Right lobe of liver (tissue), 6 donors: ENCODE measurements around the gene NUDT4. TPM values are rescaled to one million over a fixed set of nuclear protein-coding genes. Genes with fewer than 3 reads are reported as not detected.

ENCODE experiments used
- ATAC-seq, 4 donors: fragments of 200-7000 bp; cut with Tn5 transposase; one replicate each; pipeline ENCODE4 v1.9.1; 2020; ENCODE audit warnings: mild to moderate bottlenecking in 4 of 4, moderate library complexity in 4 of 4
- DNase-seq, 3 donors: peaks; one replicate each; pipeline ENCODE4 v3.0.0-alpha.2; 2020
- H3K27ac ChIP-seq, 3 donors: fragments of 200-600 bp; one replicate each; pipeline ENCODE4 v1.8.0; 2022
- H3K27me3 ChIP-seq, 2 donors: fragments of 200-600 bp; one replicate each; pipeline ENCODE4 v1.8.0; 2022
- H3K36me3 ChIP-seq, 4 donors: fragments of 200-600 bp; sonication (generic) in 1 of 4; one replicate each; pipeline versions ENCODE4 v1.5.1 to v1.8.0; 2017 to 2022; ENCODE audit warnings: control low read depth in 1 of 4
- H3K4me1 ChIP-seq, 4 donors: fragments of 200-600 bp; sonication (generic) in 1 of 4; one replicate each; pipeline versions ENCODE4 v1.5.1 to v1.8.0; 2017 to 2022; ENCODE audit warnings: control low read depth in 1 of 4
- H3K4me3 ChIP-seq, 3 donors: fragments of 200-600 bp; one replicate each; pipeline ENCODE4 v1.8.0; 2022
- H3K9me3 ChIP-seq, 4 donors: fragments of 200-600 bp; sonication (generic) in 1 of 4; one replicate each; pipeline versions ENCODE4 v1.5.1 to v1.8.0; 2017 to 2022; ENCODE audit warnings: control low read depth in 1 of 4
- CTCF ChIP-seq, 4 donors: fragments of 200-600 bp in 3 of 4; fragments of 450-650 bp in 1 of 4; IDR thresholded peaks; one replicate each; pipeline versions ENCODE4 v1.5.1 to v1.8.0; 2016 to 2022; ENCODE audit warnings: antibody characterized with exemption in 4 of 4, mild to moderate bottlenecking in 2 of 4
- POLR2A ChIP-seq: fragments of 450-650 bp; IDR thresholded peaks from one replicate; pipeline ENCODE4 v1.6.1; 2017; ENCODE audit warnings: antibody characterized with exemption, mild to moderate bottlenecking
- WGBS: methylation state at CpG from one replicate; pipeline ENCODE4 v1.1.6; 2018; ENCODE audit warnings: low coverage, low lambda C conversion rate; ENCODE audit not compliant: insufficient coverage; ENCODE audit errors: missing lambda C conversion rate; 5-methylcytosine and 5-hydroxymethylcytosine counted together
- intact Hi-C, 2 donors: fragments of 100-400 bp; cut with DNase I; formaldehyde crosslinking; loops; one replicate each; pipeline versions ENCODE4 v1.11.2 to v1.14.1; 2022
- total RNA-seq, 6 experiments: library from RNA; depleted of rRNA in 2 of 6; stranded (reverse); fragments of >200 nt in 2 of 6; fragmentation: NEBNext Ultra II Directional in 3 of 6; extraction: Animal tissue kit (Norgen Biotek cat#: 25700) in 3 of 6; gene quantifications; one replicate each; pipeline versions ENCODE4 v1.1.0 to v1.2.4, GENCODE V29; 2016 to 2023
- donor health status: DM: no; HTN: yes; CAD: no.
- donor health status: DM: no; HTN: no; CAD: no.
- donor health status: DM: no; HTN: no; CAD: no.
- donor health status: DM: no; HTN: yes; CAD: no.
- donor health status: DM: no; HTN: yes; CAD: no.

The NUDT4 gene
- total RNA-seq, 6 experiments from 2014 or later, result 13.1 to 23.1 (median 20.3) TPM

GRCh38 chr12:93442411-93443340, 65.0 kb downstream of the NUDT4 start:
- DNase-seq, result no peak
- intact Hi-C loops, result no loop called here
- peak in 2 of 4 donors; percentile 1 for ATAC-seq
- no peak for TF ChIP-seq CTCF (IDR thresholded peaks at IDR 0.05)
- TF ChIP-seq POLR2A, result no peak
- Histone ChIP-seq H3K4me3 (peak overlapping the region; percentile 93 to 97 (median 93)), H3K27me3 (no peaks in the 10 kb centered on the region), H3K4me1 (peaks cover 0 to 13% (median 6%) of the 10 kb centered on the region in 4 donors), H3K9me3 (no peaks in the 10 kb centered on the region), H3K36me3 (no peaks in the 10 kb centered on the region), H3K27ac (peak overlapping the region; percentile 66 to 87 (median 77))
- WGBS, result 10% methylated on average over 19 of the region's 19 CpGs

- Histone ChIP-seq H3K27me3 (no peaks in the 10 kb centered on the region), H3K27ac (no peak overlapping the region), H3K36me3 (no peaks in the 10 kb centered on the region), H3K9me3 (no peaks in the 10 kb centered on the region), H3K4me3 (no peak overlapping the region), H3K4me1 (peaks cover 0 to 13% (median 6%) of the 10 kb centered on the region in 4 donors)
- WGBS, result no CpG with 5 or more reads among the region's 4 CpGs
- intact Hi-C loops, result no loop called here
- no peak for ATAC-seq
- no peak for DNase-seq
- TF ChIP-seq CTCF (IDR thresholded peaks at IDR 0.05), result no peak
- no peak for TF ChIP-seq POLR2A
These were observed 65.9 kb downstream of the NUDT4 start for GRCh38 chr12:93443576-93443975.

DNA sequence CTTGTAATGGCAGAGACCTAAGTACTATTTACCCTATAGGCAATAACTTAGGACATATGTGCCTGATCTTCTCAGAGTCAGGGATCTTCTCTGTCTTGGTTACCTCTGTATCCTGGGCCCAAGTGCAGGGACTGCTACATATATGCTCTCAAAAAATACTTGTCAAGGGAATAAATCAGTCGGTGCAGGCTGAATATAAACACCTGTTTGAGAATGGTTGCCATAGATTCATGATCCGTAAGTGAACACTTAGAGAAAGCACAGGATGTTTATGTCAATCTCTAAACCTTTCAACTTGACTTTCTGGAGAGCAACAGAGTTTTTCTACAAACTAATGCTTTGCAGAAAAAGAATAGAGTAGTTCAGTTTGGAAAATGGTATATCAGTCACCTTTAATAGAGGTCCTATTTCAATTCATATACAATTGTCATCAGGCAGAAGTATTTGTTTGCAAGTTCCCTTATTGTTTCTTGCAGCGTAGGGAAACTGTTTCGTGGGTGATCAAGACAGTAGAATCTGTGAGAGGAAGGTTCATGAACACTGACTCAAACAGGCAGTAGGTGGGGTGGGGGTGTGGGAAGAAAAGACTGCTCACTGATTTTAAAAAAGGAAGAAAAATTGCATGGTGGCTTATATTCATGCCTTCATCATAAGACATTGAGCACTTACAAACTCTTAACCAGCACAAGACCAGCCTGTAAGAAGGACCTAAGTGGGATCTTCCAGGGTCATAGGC, 70.0 kb downstream of the NUDT4 start:
- no peak for DNase-seq
- WGBS, result 65% methylated on average over 4 of the region's 4 CpGs
- Histone ChIP-seq H3K27ac (no peak overlapping the region), H3K4me3 (no peak overlapping the region), H3K4me1 (no peaks in the 10 kb centered on the region), H3K9me3 (no peaks in the 10 kb centered on the region), H3K36me3 (no peaks in the 10 kb centered on the region), H3K27me3 (no peaks in the 10 kb centered on the region)
- intact Hi-C loops, result no loop called here
- no peak for ATAC-seq
- no peak for TF ChIP-seq CTCF (IDR thresholded peaks at IDR 0.05)
- TF ChIP-seq POLR2A, result no peak

DNA sequence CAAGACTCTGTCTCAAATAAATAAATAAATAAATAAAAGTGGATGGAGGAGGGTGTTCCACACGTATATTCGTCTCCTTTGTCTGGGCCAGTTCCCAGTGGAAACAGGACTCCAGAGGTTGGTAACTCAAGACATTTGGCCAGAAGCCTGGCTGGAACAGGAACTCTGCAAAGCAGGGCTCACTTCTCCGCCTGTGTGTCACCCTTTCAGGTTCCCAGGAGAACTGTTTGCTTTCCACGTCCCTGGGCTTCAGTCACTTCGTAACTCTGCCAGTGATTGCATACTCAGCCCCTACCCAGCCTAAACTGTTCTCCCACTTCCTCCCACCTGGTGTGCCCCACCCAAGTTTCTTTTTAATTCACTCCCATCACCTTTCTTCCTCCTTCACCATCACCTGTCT, 71.1 kb downstream of the NUDT4 start:
- intact Hi-C loops, result no loop called here
- Histone ChIP-seq H3K27me3 (no peaks in the 10 kb centered on the region), H3K4me3 (no peak overlapping the region), H3K9me3 (no peaks in the 10 kb centered on the region), H3K27ac (no peak overlapping the region), H3K4me1 (no peaks in the 10 kb centered on the region), H3K36me3 (no peaks in the 10 kb centered on the region)
- TF ChIP-seq POLR2A, result no peak
- TF ChIP-seq CTCF (IDR thresholded peaks at IDR 0.05), result no peak
- ATAC-seq (peak in 2 of 4 donors; percentile 58 to 76), DNase-seq (no peak)
- 54% methylated on average over 5 of the region's 5 CpGs for WGBS
